ENCODE results near the gene NDOR1. TPM values are rescaled to one million over a fixed set of nuclear protein-coding genes. Genes with fewer than 3 reads are reported as not detected.

NDOR1 gene
- polyA plus RNA-seq, 3 donors, result 4.4 to 26.9 (median 5.2) TPM

GRCh38 chr9:137201205-137201868 lies 4.2 kb upstream of the NDOR1 start:
- Mint-ChIP-seq H3K27ac (peak overlapping the region; percentile 77 to 92 (median 89)), H3K36me3 (peaks cover 0 to 2% of the 10 kb centered on the region in 2 donors), H3K4me3 (peak overlapping the region; percentile 74 to 88), H3K27me3 (ENCODE audit: low read depth in 3 of 3) (peaks cover 0 to 4% (median 0%) of the 10 kb centered on the region in 3 donors), H3K9me3 (peaks cover 0 to 2% (median 0%) of the 10 kb centered on the region in 7 donors), H3K4me1 (peaks cover 49% of the 10 kb centered on the region)
- intact Hi-C loops (cut with micrococcal nuclease), result loop anchor here (2.0 to 5.0 kb wide), 3 partner anchors 21 to 351 kb away; partner anchors contain the start of genes RNF208 (in 2 of the 2), MRPL41 (in 1 of the 2), PNPLA7 (in 1 of the 2) and TUBB4B (in 1 of the 2)
- H3K9ac ChIP-seq (ENCODE audit: insufficient read depth, low read length, poor library complexity, severe bottlenecking), result peak overlapping the region; percentile 64
- H3K4me3 ChIP-seq (replicated peaks in 1 of 3; ENCODE audit: low read depth in 2 of 3, low read length in 3 of 3), result peak overlapping the region; percentile 47 to 74 (median 68)
- H3K9me3 ChIP-seq (replicated peaks in 1 of 2; ENCODE audit: control insufficient read depth in 1 of 2, insufficient read depth in 1 of 2, low read length in 2 of 2), result no peaks in the 10 kb centered on the region
- no peak for DNase-seq
- H3K27ac ChIP-seq (ENCODE audit: low read depth in 1 of 2, low read length in 2 of 2), result peak overlapping the region; percentile 77 to 89
- no peak for TF ChIP-seq CTCF (IDR thresholded peaks at IDR 0.05)
- peaks cover 46 to 62% of the 10 kb centered on the region in 2 donors for H3K4me1 ChIP-seq (ENCODE audit: control insufficient read depth in 1 of 2, insufficient read depth in 2 of 2, low read length in 2 of 2)
- 10% methylated on average over 14 of the region's 23 CpGs for WGBS (ENCODE audit: insufficient coverage)
- H3K4me2 ChIP-seq (replicated peaks; ENCODE audit: extremely low read depth, low read length, poor library complexity, severe bottlenecking), result peak overlapping the region; percentile 79
- H3K79me2 ChIP-seq (ENCODE audit: insufficient read depth, low read length), result peaks cover 51% of the 10 kb centered on the region
- peaks cover 0 to 4% of the 10 kb centered on the region in 2 donors for H3K27me3 ChIP-seq (ENCODE audit: control insufficient read depth in 2 of 2, insufficient read depth in 2 of 2, low read length in 2 of 2)
- peak overlapping the region; percentile 74 for H2AFZ ChIP-seq (ENCODE audit: insufficient read depth, low read depth, low read length, poor library complexity, severe bottlenecking)
- no peaks in the 10 kb centered on the region for H3K36me3 ChIP-seq (replicated peaks in 1 of 2; ENCODE audit: control insufficient read depth in 1 of 2, insufficient read depth in 2 of 2, low read length in 2 of 2)
- H4K20me1 ChIP-seq (ENCODE audit: insufficient read depth, low read length), result peaks cover 25% of the 10 kb centered on the region

- H3K4me3 ChIP-seq (replicated peaks in 1 of 3; ENCODE audit: low read depth in 2 of 3, low read length in 3 of 3), result no peak overlapping the region
- Mint-ChIP-seq H3K27me3 (ENCODE audit: low read depth in 3 of 3) (peaks cover 0 to 4% (median 0%) of the 10 kb centered on the region in 3 donors), H3K4me1 (peaks cover 58% of the 10 kb centered on the region), H3K27ac (no peak overlapping the region), H3K36me3 (peaks cover 4 to 8% of the 10 kb centered on the region in 2 donors), H3K4me3 (no peak overlapping the region), H3K9me3 (peaks cover 0 to 2% (median 0%) of the 10 kb centered on the region in 7 donors)
- no peak overlapping the region for H2AFZ ChIP-seq (ENCODE audit: insufficient read depth, low read depth, low read length, poor library complexity, severe bottlenecking)
- WGBS (ENCODE audit: insufficient coverage), result 89% methylated on average over 7 of the region's 8 CpGs
- H4K20me1 ChIP-seq (ENCODE audit: insufficient read depth, low read length), result peaks cover 23% of the 10 kb centered on the region
- H3K4me2 ChIP-seq (replicated peaks; ENCODE audit: extremely low read depth, low read length, poor library complexity, severe bottlenecking), result no peak overlapping the region
- H3K36me3 ChIP-seq (replicated peaks in 1 of 2; ENCODE audit: control insufficient read depth in 1 of 2, insufficient read depth in 2 of 2, low read length in 2 of 2), result peaks cover 0 to 6% of the 10 kb centered on the region in 2 donors
- H3K27ac ChIP-seq (ENCODE audit: low read depth in 1 of 2, low read length in 2 of 2), result no peak overlapping the region
- no peaks in the 10 kb centered on the region for H3K9me3 ChIP-seq (replicated peaks in 1 of 2; ENCODE audit: control insufficient read depth in 1 of 2, insufficient read depth in 1 of 2, low read length in 2 of 2)
- peaks cover 0 to 4% of the 10 kb centered on the region in 2 donors for H3K27me3 ChIP-seq (ENCODE audit: control insufficient read depth in 2 of 2, insufficient read depth in 2 of 2, low read length in 2 of 2)
- H3K9ac ChIP-seq (ENCODE audit: insufficient read depth, low read length, poor library complexity, severe bottlenecking), result no peak overlapping the region
- H3K4me1 ChIP-seq (ENCODE audit: control insufficient read depth in 1 of 2, insufficient read depth in 2 of 2, low read length in 2 of 2), result peaks cover 50 to 70% of the 10 kb centered on the region in 2 donors
- TF ChIP-seq CTCF (IDR thresholded peaks at IDR 0.05), result no peak
- intact Hi-C loops (cut with micrococcal nuclease), result loop anchor here in 1 of 2 donors (5.0 kb wide), 2 partner anchors 39 to 349 kb away; partner anchors contain the start of genes MRPL41, PNPLA7 and TUBB4B
- peaks cover 61% of the 10 kb centered on the region for H3K79me2 ChIP-seq (ENCODE audit: insufficient read depth, low read length)
- no peak for DNase-seq
Measured at GRCh38 chr9:137202966-137203365, 2.5 kb upstream of the NDOR1 start.

Measured in CD14-positive monocyte (primary cell).